OCI-LY7 (cell line): ENCODE measurements around the gene GRK4. TPM values are rescaled to one million over a fixed set of nuclear protein-coding genes. Genes with fewer than 3 reads are reported as not detected.
"Not testable (repeated sequence)": the region's sequence is repeated elsewhere in the genome, so short reads cannot be mapped to it uniquely, and the experiment has no call there.

Experiments
- BruUV-seq: library from RNA; stranded (reverse); fragments of 400-500 nt; replicated peaks from 2 replicates; lab custom pipeline; 2021; lab: Mats Ljungman, UMichigan
- CTCF ChIA-PET: fragments of 300-600 bp; sonication (Branson Sonifier 250); formaldehyde crosslinking; loops from one replicate; lab custom pipeline; 2022; ENCODE audit warnings: antibody characterized with exemption; ENCODE audit not compliant: unreplicated experiment; lab: Charles Lee
- POLR2A ChIA-PET: fragments of 300-600 bp; sonication (Branson Sonifier 250); formaldehyde crosslinking; loops from one replicate; lab custom pipeline; 2022; ENCODE audit warnings: antibody characterized with exemption; lab: Charles Lee
- DNase-seq: peaks from one replicate; pipeline ENCODE4 v3.0.0-alpha.2; 2015; ENCODE audit warnings: low spot score
- H2AFZ ChIP-seq: fragments of 200-600 bp; sonication (generic), shearing (Covaris generic); 2 replicates; pipeline ENCODE4 v1.6.1; 2014; ENCODE audit warnings: mild to moderate bottlenecking, antibody characterized with exemption, low read length, moderate library complexity
- H3K27ac ChIP-seq: fragments of 200-600 bp; sonication (generic); 2 replicates; pipeline ENCODE4 v1.5.1; 2014; ENCODE audit warnings: mixed run types, low read depth, mild to moderate bottlenecking, moderate library complexity, low read length, inconsistent platforms; ENCODE audit not compliant: poor library complexity, severe bottlenecking
- H3K36me3 ChIP-seq: fragments of 200-600 bp; sonication (generic); 2 replicates; pipeline ENCODE4 v1.6.1; 2014; ENCODE audit warnings: mild to moderate bottlenecking, antibody characterized with exemption, low read length, moderate library complexity, mixed read lengths; ENCODE audit not compliant: insufficient read depth
- H3K4me1 ChIP-seq: fragments of 200-600 bp; sonication (generic); 2 replicates; pipeline ENCODE4 v1.5.1; 2014; ENCODE audit warnings: mild to moderate bottlenecking, low read length; ENCODE audit not compliant: insufficient read depth, poor library complexity, severe bottlenecking
- H3K4me2 ChIP-seq: fragments of 200-600 bp; sonication (generic); 2 replicates; pipeline ENCODE4 v1.6.1; 2014; ENCODE audit warnings: mild to moderate bottlenecking, low read length
- H3K4me3 ChIP-seq: fragments of 200-600 bp; sonication (generic); 2 replicates; pipeline ENCODE4 v1.5.1; 2014; ENCODE audit warnings: mild to moderate bottlenecking, low read depth, low read length; ENCODE audit not compliant: poor library complexity, severe bottlenecking
- H3K79me2 ChIP-seq: fragments of 200-600 bp; sonication (generic); 2 replicates; pipeline ENCODE4 v1.6.1; 2016; ENCODE audit warnings: low read depth, mild to moderate bottlenecking, low read length, moderate library complexity, mixed read lengths; ENCODE audit not compliant: insufficient read depth
- H3K9me2 ChIP-seq: fragments of 200-600 bp; sonication (generic); 2 replicates; pipeline ENCODE4 v1.6.1; 2016; ENCODE audit warnings: mild to moderate bottlenecking, low read length, mixed read lengths; ENCODE audit not compliant: insufficient read depth
- H3K9me3 ChIP-seq: fragments of 200-600 bp; sonication (generic); 2 replicates; pipeline ENCODE4 v1.6.1; 2014; ENCODE audit warnings: mild to moderate bottlenecking, mixed run types, low read length, mixed read lengths
- H4K20me1 ChIP-seq: fragments of 200-600 bp; sonication (generic); 2 replicates; pipeline ENCODE4 v1.6.1; 2014; ENCODE audit warnings: mild to moderate bottlenecking, antibody characterized with exemption, low read length, moderate library complexity, mixed read lengths; ENCODE audit not compliant: insufficient read depth
- EZH2phosphoT487 ChIP-seq: fragments of 200-600 bp; sonication (generic); IDR thresholded peaks from 2 replicates; pipeline ENCODE4 v1.6.1; 2018; ENCODE audit warnings: low read depth, borderline replicate concordance, mild to moderate bottlenecking, mixed run types, antibody characterized with exemption, low read length, moderate library complexity, mixed read lengths
- intact Hi-C: fragments of 100-400 bp; cut with micrococcal nuclease; formaldehyde crosslinking; loops from one replicate; pipeline ENCODE4 v1.10.0; 2022; ENCODE audit not compliant: unreplicated experiment
- total RNA-seq, 2 experiments: library from RNA; depleted of rRNA in 1 of 2; stranded (reverse); fragments of >200 nt in 1 of 2; shearing (Covaris generic) in 1 of 2; gene quantifications; 2 replicates each; pipeline ENCODE4 v1.2.3, GENCODE V29; 2014 to 2022
- TF ChIP-seq, protein P1 (sequence below): fragments of 200-600 bp; sonication (generic); conservative IDR thresholded peaks from 2 replicates; pipeline ENCODE4 v1.5.1; 2014; ENCODE audit warnings: mild to moderate bottlenecking, antibody characterized with exemption, low read length, moderate library complexity, mixed read lengths

Gene GRK4
- total RNA-seq, 2 experiments from 2014 or later = 6.5 to 9.1 TPM

DNA sequence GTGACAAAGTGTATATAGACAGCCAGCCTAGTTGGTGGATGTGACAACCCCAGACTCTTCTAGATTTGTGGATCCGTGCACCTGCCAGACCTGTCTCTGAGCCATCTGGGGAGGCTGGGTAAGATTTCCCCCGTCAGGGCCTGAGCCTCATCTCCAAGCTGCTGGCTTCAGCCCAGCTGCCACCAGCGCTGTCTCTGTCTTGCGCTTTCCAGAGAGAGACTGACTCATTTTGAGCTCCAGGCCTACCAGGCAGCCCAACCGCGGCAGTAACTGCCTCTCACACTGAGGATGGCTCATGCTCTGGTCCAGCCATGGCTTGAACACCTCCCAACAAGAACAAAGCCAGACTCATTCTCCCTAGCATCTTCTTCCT lies 26.6 kb upstream of the GRK4 start:
- Histone ChIP-seq H4K20me1 (no peaks in the 10 kb centered on the region), H3K4me2 (peak overlapping the region; percentile 88), H3K36me3 (peaks cover 57% of the 10 kb centered on the region), H3K9me3 (no peaks in the 10 kb centered on the region), H3K4me3 (peak overlapping the region; percentile 98), H3K9me2 (no peaks in the 10 kb centered on the region), H3K79me2 (no peaks in the 10 kb centered on the region), H3K27ac (peak overlapping the region; percentile 53), H3K4me1 (peaks cover 48% of the 10 kb centered on the region), H2AFZ (no peak overlapping the region)
- intact Hi-C loops = loop anchor here (10.0 kb wide), 1 partner anchor 472 kb away; the partner anchor contains the start of gene RNF4
- POLR2A ChIA-PET = interaction anchor here (0.5 to 1.4 kb wide), 3 partner anchors 74 to 241 kb away, joined by 3 read pairs; no protein-coding TSS in a partner anchor
- no peak for TF ChIP-seq EZH2phosphoT487
- TF ChIP-seq, protein P1, sequence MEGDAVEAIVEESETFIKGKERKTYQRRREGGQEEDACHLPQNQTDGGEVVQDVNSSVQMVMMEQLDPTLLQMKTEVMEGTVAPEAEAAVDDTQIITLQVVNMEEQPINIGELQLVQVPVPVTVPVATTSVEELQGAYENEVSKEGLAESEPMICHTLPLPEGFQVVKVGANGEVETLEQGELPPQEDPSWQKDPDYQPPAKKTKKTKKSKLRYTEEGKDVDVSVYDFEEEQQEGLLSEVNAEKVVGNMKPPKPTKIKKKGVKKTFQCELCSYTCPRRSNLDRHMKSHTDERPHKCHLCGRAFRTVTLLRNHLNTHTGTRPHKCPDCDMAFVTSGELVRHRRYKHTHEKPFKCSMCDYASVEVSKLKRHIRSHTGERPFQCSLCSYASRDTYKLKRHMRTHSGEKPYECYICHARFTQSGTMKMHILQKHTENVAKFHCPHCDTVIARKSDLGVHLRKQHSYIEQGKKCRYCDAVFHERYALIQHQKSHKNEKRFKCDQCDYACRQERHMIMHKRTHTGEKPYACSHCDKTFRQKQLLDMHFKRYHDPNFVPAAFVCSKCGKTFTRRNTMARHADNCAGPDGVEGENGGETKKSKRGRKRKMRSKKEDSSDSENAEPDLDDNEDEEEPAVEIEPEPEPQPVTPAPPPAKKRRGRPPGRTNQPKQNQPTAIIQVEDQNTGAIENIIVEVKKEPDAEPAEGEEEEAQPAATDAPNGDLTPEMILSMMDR = no peak
- CTCF ChIA-PET = no interaction called here
- DNase-seq = peak; percentile 27
- BruUV-seq = no TSS peak

GRCh38 chr4:2937146-2937857 lies 26.1 kb upstream of the GRK4 start:
- DNase-seq = no peak
- TF ChIP-seq, protein P1 = no peak
- no peak for TF ChIP-seq EZH2phosphoT487
- peaks cover 42% of the 10 kb centered on the region for H3K4me1 ChIP-seq
- ChIA-PET CTCF (no interaction called here), POLR2A (interaction anchor here (1.4 kb wide), 1 partner anchor 241 kb away, joined by 3 read pairs; no protein-coding TSS in a partner anchor)
- no peak overlapping the region; the same call in 1 of the 2 replicates for H3K4me2 ChIP-seq
- no TSS peak for BruUV-seq
- H3K9me3 ChIP-seq = no peaks in the 10 kb centered on the region
- H3K79me2 ChIP-seq = no peaks in the 10 kb centered on the region
- no peak overlapping the region for H2AFZ ChIP-seq
- no peaks in the 10 kb centered on the region for H3K9me2 ChIP-seq
- H4K20me1 ChIP-seq = no peaks in the 10 kb centered on the region
- H3K27ac ChIP-seq = peak overlapping the region; percentile 53
- no peak overlapping the region for H3K4me3 ChIP-seq
- H3K36me3 ChIP-seq = peaks cover 62% of the 10 kb centered on the region
- intact Hi-C loops = loop anchor here (10.0 kb wide), 1 partner anchor 473 kb away; the partner anchor contains the start of gene RNF4

DNA sequence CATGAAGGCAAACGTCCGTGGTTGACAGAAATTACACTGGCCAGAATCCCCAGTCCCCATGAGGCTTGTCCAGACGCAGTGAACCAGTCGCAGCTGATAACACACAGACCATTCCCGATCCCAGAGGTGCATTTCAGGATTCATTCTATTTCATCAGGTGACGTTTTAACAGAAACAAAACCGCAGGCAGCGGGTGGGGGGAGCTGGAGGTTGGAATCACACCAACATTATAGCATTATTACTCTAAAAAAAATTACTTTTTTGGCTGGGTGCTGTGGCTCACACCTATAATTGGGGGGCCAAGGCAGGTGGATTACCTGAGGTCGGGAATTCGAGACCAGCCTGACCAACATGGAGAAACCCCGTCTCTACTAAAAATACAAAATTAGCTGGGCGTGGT lies 25.4 kb upstream of the GRK4 start:
- no TSS peak for BruUV-seq
- DNase-seq = no peak
- Histone ChIP-seq H3K4me1 (peaks cover 36% of the 10 kb centered on the region), H3K36me3 (peaks cover 69% of the 10 kb centered on the region), H3K4me3 (no peak overlapping the region), H3K4me2 (no peak overlapping the region; the same call in 1 of the 2 replicates), H3K79me2 (no peaks in the 10 kb centered on the region), H3K9me3 (no peaks in the 10 kb centered on the region), H4K20me1 (no peaks in the 10 kb centered on the region), H3K27ac (no peak overlapping the region), H3K9me2 (no peaks in the 10 kb centered on the region), H2AFZ (no peak overlapping the region)
- POLR2A ChIA-PET = interaction anchor here (1.4 kb wide), 1 partner anchor 242 kb away, joined by 3 read pairs; no protein-coding TSS in a partner anchor
- intact Hi-C loops = loop anchor here (10.0 kb wide), 1 partner anchor 473 kb away; the partner anchor contains the start of gene RNF4
- CTCF ChIA-PET = no interaction called here
- TF ChIP-seq, protein P1 = no peak

DNA sequence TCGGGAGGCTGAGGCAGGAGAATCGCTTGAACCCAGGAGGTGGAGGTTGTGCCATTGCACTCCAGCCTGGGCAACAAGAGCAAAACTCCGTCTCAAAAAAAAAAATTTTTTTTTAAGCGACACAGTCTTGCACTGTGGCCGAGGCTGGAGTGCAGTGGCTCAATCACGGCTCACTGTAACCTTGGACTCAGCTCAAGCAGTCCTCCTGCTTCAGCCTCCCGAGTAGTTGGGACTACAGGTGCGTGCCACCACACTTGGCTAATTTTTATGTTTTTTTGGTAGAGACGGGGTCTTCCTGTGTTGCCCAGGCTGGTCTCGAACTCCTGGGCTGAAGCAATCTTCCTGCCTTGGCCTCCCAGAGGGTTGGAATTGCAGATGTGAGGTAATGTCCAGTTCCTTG lies 25.0 kb upstream of the GRK4 start:
- H3K4me2 ChIP-seq, H3K4me3 ChIP-seq, H3K9me2 ChIP-seq, H4K20me1 ChIP-seq, H3K79me2 ChIP-seq, BruUV-seq, H3K9me3 ChIP-seq, DNase-seq, H2AFZ ChIP-seq, CTCF ChIA-PET, H3K27ac ChIP-seq: not testable (repeated sequence)
- Histone ChIP-seq H3K36me3 (peaks cover 73% of the 10 kb centered on the region), H3K4me1 (peaks cover 31% of the 10 kb centered on the region)
- POLR2A ChIA-PET = interaction anchor here (1.4 kb wide), 1 partner anchor 242 kb away, joined by 3 read pairs; no protein-coding TSS in a partner anchor
- intact Hi-C loops = loop anchor here (10.0 kb wide), 1 partner anchor 474 kb away; the partner anchor contains the start of gene RNF4
